HG03103 (cell line): Measurements from ENCODE around the gene MELK.

Experiments
- ATAC-seq: cut with Tn5 transposase; IDR thresholded peaks from one replicate; pipeline ENCODE4 v1.9.1; 2021; ENCODE audit warnings: low read depth; ENCODE audit not compliant: unreplicated experiment

The MELK gene

GRCh38 chr9:36665921-36666431, 93.3 kb downstream of the MELK start:
- peak; percentile 76 for ATAC-seq

DNA sequence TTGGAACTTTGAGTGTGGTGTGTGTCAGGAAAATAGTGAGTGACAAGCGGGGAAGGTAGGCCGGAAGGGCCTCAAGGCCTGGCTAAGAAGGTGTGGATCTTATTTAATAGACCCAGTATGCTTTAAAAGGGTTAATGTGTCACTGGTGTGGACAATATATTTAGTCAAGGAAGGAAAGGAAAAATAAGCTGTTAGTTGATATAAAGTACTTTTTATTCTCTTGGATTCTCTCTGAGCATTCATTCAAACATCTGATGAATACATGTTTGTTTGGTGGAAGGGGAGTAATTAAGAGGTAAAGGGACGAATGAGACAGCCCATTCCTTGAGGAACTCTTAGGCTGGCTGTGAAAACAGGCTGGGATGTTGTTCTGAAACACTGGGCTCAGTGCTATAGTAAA, 98.9 kb downstream of the MELK start:
- no peak for ATAC-seq

- ATAC-seq: no peak
These were observed 103.4 kb downstream of the MELK start for GRCh38 chr9:36676091-36676490.

DNA sequence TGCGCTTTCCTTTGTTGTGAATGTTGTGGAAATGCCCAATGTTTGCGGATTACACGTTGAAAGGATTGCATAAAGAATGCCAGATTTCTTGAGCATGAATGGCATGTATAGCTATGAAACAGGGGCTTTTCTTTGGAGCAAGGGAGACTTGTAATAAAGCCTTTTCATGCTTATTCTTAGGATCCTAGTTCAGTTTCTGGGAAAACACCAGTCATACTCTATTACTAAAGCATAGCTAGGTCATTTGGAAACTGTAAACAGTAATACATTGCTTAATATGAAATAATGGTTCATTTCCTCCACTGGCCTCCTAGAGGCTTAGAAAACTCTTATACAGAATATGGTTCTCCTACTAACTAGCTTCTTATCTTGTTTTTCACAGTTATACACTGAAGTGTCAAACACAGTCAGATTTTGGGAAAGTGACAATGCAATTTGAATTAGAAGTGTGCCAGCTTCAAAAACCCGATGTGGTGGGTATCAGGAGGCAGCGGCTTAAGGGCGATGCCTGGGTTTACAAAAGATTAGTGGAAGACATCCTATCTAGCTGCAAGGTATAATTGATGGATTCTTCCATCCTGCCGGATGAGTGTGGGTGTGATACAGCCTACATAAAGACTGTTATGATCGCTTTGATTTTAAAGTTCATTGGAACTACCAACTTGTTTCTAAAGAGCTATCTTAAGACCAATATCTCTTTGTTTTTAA, 104.2 kb downstream of the MELK start:
- no peak for ATAC-seq

DNA sequence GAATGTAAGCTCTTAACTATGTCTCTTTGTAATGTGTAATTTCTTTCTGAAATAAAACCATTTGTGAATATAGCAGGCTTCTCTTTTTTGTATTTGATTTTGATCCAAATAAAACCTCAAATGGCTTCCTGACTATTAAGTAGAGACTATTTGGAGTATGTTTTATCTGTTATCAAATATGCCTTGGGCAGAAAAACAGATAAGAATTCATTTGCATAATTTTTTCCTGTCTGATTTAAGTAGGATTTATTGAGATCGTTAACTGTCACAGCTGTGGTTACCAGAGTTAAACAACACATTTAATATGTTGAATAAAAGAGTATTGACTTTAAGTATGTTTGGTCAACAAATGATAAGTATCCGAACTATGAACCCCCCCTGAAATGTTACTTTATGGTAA, 104.9 kb downstream of the MELK start:
- ATAC-seq: no peak

DNA sequence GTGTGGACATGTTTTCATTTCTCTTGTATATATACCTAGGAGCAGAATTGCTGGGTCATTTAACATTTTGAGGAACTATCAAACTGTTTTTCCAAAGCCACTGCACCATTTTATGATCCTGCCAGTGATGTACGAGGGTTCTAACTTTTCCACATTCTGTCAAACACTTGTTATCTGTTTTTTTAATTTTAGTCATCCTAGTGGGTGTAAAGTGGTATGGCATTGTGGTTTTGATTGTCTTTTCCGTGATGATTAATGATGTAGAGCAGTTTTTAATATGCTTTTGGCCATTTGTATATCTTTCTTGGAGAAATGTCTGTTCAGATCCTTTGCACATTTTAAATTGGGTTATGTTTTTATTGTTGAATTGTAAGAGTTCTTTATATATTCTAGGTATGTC, 107.0 kb downstream of the MELK start:
- ATAC-seq: no peak

DNA sequence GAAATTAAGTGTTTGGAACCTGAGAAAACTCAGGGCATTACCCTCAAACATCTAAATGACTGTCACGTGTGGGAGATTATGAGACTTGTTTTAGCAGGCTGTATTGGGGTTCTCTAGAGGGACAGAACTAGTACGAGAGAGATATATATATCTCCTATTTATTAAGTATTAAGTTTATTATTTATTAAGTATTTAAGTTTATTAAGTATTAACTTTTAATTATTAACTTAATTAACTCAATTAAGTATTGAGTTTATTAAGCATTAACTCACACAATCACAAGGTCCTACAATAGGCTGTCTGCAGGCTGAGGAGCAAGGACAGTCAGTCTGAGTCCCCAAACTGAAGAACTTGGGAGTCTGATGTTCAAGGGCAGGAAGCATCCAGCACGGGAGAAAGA, 113.8 kb downstream of the MELK start:
- ATAC-seq: no peak

DNA sequence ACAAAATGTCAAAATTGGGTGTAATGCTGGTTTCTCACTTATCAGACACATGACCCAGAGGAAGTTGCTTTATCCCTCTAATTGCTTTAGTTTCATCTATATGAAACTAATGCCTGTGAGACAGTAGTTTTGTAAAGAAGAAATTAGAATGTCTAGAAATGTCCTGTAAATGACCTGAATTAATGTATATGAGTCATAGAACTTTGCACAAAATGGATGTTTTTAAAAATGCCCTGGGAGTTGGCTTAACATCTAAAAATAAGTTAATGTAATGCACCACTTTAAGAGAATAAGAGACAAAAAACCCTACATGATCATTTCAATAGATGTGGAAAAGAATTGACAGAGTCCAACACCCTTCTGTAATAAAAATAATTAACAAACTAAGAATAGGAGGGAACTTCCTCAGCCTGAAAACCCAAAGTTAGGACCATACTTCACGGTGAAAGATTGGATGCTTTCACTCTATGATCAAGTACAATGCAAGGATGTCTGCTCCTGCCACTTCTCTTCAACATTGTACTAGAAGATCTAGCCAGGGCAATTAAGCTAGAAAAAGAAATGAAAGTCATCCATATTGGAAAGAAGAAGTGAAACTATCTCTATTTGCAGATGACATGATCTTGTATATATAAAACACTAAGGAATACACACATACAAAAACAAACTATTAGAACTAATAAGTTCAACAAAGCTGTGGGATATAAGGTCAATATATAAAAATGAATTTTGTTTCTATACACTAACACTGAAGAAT, 117.9 kb downstream of the MELK start:
- ATAC-seq: no peak

DNA sequence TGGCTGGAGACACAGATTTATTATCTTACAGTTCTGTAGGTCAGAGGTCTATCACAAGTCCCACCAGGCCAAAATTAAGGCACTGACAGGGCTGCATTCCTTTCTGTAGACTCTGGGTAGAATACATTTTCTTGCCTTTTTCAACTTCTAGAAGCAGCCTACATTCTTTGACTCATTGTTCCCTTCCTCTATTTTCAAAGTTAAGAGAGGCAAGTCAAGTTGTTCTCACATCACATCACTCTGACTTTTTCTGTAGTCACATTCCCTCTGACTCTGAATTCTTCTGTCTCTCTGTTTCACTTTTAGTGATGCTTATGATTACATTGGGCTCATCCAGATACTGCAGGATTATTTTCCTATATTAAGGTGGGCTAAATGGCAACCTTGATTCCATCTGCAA, 119.0 kb downstream of the MELK start:
- ATAC-seq: no peak

DNA sequence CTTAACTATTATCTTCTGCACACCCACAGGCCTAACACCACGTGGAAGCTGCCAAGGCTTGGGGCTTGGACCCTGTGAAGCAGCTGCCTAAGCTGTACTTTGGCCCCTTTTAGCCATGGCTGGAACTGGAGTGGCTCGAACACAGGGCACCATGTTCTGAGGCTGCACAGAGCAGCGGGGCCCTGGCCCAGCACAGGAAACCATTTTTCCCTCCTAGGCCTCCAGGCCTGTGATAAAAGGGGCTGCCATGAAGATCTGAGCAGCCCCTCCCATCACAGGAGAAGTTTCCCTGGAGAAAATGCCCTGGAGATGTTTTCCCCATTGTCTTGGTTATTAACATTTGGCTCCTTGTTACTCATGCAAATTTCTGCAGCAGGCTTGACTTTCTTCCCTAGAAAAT, 126.3 kb downstream of the MELK start:
- no peak for ATAC-seq

- ATAC-seq: no peak
These were observed 131.5 kb downstream of the MELK start for GRCh38 chr9:36704148-36704547.

GRCh38 chr9:36713515-36714490, 141.1 kb downstream of the MELK start:
- no peak for ATAC-seq

- no peak for ATAC-seq
These were observed 143.8 kb downstream of the MELK start for GRCh38 chr9:36716496-36716895.

- no peak for ATAC-seq
These were observed 144.6 kb downstream of the MELK start for GRCh38 chr9:36717276-36717675.

DNA sequence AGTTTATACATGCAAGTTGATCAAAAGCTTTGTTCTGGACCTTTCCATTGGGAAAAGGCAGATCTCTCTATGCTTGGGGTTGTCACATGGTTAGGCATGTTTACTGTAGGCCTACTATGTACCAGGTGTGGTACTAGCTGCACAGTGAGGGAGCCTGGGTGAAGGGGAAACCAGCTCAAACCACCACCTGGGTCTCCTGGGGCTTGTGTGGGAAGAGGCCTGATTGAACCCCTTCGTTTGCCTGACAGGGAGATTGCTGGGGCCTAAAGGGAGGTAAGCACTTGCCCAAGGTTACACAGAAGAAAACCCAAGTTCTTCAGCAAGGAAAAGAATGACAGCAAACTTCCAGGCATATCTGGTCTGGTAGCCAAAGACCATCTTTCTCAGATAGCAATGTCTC, 145.9 kb downstream of the MELK start:
- ATAC-seq: no peak

DNA sequence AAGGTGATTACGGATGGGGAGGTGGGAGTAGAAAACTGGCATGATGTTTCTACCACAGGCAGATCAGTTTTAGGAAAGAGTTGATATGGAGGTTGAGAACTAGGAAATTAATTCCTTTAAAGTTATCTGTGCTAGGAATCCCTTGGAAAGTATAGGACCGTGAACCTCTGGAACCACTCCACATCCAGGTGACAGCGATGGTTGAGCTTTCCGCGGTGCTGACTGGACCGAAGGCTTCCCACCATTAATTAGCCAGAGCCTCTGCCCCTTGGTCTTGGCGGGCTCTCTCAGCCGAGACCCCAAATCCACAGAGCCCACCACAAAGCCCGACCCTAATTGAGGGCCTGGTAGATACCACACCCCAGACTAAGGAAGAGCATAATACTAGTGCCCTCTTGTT, 147.3 kb downstream of the MELK start:
- no peak for ATAC-seq

DNA sequence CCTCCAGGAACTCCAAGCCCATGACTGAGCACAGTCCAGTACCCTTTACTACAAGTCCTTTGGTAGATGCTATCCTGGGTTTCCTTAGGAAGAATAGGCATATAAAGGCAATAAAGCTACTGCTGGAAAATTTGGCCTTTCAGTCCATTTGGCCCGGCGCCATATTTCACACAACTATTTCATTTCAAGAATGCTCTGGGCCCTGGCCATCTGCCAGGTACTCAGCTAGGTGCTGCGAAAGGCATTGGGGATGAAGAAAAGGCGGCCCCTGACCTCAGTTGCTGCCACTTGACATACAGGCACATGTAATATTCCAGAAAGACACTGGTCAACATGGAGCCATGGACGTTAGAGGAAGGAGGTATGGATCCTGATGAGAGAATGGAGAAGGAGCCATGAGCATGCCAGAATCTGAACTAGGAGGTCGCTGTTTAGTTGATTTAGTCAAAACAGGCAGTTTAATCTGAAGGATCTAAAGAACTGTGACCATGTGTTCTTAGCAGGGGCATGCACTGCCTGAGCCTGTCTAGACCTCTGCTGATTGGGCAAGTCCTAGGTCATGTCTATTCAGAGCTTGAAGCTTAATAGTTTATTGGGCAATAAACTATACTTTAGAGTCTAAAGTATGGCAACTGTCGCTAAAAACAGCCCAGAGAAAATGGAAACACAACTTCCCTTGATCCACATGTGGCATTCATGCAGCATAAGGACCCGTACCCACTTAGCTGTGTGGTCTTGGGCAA, 149.3 kb downstream of the MELK start:
- no peak for ATAC-seq

- no peak for ATAC-seq
These were observed 153.2 kb downstream of the MELK start for GRCh38 chr9:36725777-36726356.
